GM18511 (cell line): ENCODE measurements around the gene PAGE3.

Source experiments
- ATAC-seq: cut with Tn5 transposase; IDR thresholded peaks from one replicate; pipeline ENCODE4 v1.9.1; 2021; ENCODE audit warnings: mild to moderate bottlenecking, moderate library complexity; ENCODE audit not compliant: unreplicated experiment

PAGE3 gene

GRCh38 chrX:55264816-55265215 is at the start of gene PAGE3:
TSS of gene PAGE3 (minus strand) at chrX:55264916. CDS start at chrX:55263903, 1,013 bp downstream.
- no peak for ATAC-seq

GRCh38 chrX:55312655-55313054 is 47.9 kb upstream of the PAGE3 start:
- no peak for ATAC-seq

- no peak for ATAC-seq
Measured at GRCh38 chrX:55290963-55291362, 26.2 kb upstream of the PAGE3 start.

- ATAC-seq, result no peak
Measured at GRCh38 chrX:55279832-55280231, 15.1 kb upstream of the PAGE3 start.

- ATAC-seq, result no peak
Measured at GRCh38 chrX:55260806-55261205, 3.9 kb downstream of the PAGE3 start.

GRCh38 chrX:55253528-55253927 is 11.2 kb downstream of the PAGE3 start:
- no peak for ATAC-seq

GRCh38 chrX:55240788-55241340 is 23.9 kb downstream of the PAGE3 start:
- ATAC-seq, result no peak

- no peak for ATAC-seq
Measured at GRCh38 chrX:55220119-55220794, 44.5 kb downstream of the PAGE3 start, which contains the start of gene PAGE5. TSS of gene PAGE5 (plus strand) at chrX:55220346. CDS start at chrX:55221383, 1,037 bp downstream.

GRCh38 chrX:55213381-55213780 is 51.3 kb downstream of the PAGE3 start:
- ATAC-seq, result no peak

- no peak for ATAC-seq
Measured at GRCh38 chrX:55210931-55211677, 53.6 kb downstream of the PAGE3 start.
